ENCODE measurements around the gene HOOK1.

- no peak for TF ChIP-seq POLR2A (IDR thresholded peaks at IDR 0.05)
- no peak for TF ChIP-seq EP300 (IDR thresholded peaks at IDR 0.05)
- TF ChIP-seq POLR2AphosphoS5 (IDR thresholded peaks at IDR 0.05), result no peak
Observed at GRCh38 chr1:59805554-59805953, 9.2 kb upstream of the HOOK1 start.

Data from gastroesophageal sphincter (tissue), 2 donors.